H7 (cell line): ENCODE data around the gene TMEM243. TPM values are rescaled to one million over a fixed set of nuclear protein-coding genes. Genes with fewer than 3 reads are reported as not detected.

Experiments
- DNase-seq: peaks from one replicate; pipeline ENCODE4 v3.0.0; 2012
- H3K27me3 ChIP-seq: 2 replicates; pipeline ENCODE4 v1.6.0; 2011; ENCODE audit warnings: mild to moderate bottlenecking, low read length; ENCODE audit not compliant: control insufficient read depth, insufficient read depth
- H3K36me3 ChIP-seq: replicated peaks from 2 replicates; pipeline ENCODE4 v1.5.1; 2011; ENCODE audit warnings: low read length; ENCODE audit not compliant: control insufficient read depth, insufficient read depth
- H3K4me3 ChIP-seq: 2 replicates; pipeline ENCODE4 v1.5.1; 2011; ENCODE audit warnings: low read depth, mild to moderate bottlenecking, control low read depth, low read length, moderate library complexity; ENCODE audit not compliant: insufficient read depth
- total RNA-seq: library from RNA; depleted of rRNA; stranded (reverse); fragments of >200 nt; shearing (Covaris generic); gene quantifications from 2 replicates; pipeline ENCODE4 v1.2.3, GENCODE V29; 2014

TMEM243 gene
- total RNA-seq, 1 experiment from 2014 or later = 25.9 TPM

DNA sequence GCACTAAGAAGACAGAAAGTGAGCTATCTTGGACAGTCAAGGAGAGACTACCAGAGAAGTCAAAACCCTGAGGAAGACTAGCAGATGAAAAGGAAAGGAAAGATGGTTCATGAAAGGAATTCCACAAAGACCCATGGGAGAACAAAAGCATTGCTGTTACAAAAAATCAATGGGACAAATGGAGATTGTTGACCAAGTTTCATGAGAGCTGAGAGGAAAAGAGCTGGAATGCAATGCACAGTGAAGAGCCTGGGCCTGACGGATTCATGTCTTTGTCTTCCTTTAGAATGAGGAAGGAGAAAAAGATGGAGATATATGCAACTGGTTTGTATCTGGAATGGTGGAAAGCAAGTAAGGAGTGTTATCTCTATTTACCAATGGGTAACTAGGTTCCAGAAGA, 17.3 kb downstream of the TMEM243 start:
- Histone ChIP-seq H3K27me3 (no peaks in the 10 kb centered on the region), H3K4me3 (no peak overlapping the region), H3K36me3 (peaks cover 5% of the 10 kb centered on the region; the same call in 1 of the 2 replicates)
- no peak for DNase-seq

DNA sequence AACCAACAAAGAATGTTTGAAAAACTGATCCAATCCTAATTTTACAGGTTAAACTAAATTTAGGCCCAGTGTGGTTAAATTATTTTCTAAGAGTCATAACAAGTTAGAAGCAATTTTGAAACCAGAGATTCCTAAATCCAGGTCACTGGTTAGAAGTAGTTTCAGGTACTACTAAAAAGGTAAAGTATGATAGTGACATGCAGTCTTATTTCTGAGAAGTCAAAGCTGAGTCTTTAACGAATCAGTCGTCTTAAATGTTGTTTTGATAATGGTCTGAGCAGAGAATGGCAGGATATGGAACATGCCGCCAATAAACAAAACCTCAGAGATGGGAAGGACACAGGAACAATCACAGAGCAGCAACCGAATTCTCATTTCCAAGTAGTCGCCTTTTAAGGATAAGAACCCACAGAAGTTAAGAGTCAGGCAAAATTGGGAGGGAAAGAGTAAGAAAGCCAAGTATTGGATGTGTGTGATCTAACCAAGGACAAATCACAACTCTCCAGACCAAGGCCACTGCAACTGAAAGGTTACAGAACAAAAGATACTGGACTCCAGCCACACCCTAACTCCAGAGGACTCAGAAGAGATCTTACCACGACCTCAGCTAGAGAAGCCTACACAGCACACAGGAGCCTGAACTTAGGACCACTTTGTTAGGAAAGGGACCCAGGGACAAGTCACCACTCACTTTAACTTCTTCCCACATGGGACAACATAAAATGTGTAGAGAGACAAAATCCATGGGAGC, 19.7 kb downstream of the TMEM243 start:
- Histone ChIP-seq H3K36me3 (peaks cover 16% of the 10 kb centered on the region), H3K27me3 (no peaks in the 10 kb centered on the region), H3K4me3 (no peak overlapping the region)
- DNase-seq = no peak

DNA sequence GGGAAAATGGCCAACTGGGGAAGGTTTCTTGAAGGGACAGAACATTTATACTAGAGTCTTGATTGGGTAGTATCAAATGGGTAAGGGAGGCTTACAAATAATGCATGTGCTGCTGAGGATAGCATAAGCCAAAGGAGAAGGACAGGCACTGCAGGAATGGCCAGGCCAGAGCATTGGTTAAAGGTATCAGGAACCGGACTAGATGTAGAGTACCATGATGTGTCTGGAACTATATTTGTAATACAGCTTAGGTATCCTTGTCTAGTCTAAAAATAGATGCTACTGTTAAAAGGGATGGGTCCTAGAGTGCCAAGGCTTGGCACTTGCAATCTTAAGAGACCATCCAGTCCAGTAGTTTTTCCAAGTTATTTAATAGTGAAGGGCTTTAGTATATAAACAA, 20.3 kb downstream of the TMEM243 start:
- H3K36me3 ChIP-seq = peaks cover 19% of the 10 kb centered on the region
- no peaks in the 10 kb centered on the region for H3K27me3 ChIP-seq
- no peak overlapping the region for H3K4me3 ChIP-seq
- no peak for DNase-seq

GRCh38 chr7:87193912-87194311, 25.6 kb downstream of the TMEM243 start:
- no peak for DNase-seq
- no peak overlapping the region for H3K4me3 ChIP-seq
- peaks cover 38% of the 10 kb centered on the region for H3K36me3 ChIP-seq

DNA sequence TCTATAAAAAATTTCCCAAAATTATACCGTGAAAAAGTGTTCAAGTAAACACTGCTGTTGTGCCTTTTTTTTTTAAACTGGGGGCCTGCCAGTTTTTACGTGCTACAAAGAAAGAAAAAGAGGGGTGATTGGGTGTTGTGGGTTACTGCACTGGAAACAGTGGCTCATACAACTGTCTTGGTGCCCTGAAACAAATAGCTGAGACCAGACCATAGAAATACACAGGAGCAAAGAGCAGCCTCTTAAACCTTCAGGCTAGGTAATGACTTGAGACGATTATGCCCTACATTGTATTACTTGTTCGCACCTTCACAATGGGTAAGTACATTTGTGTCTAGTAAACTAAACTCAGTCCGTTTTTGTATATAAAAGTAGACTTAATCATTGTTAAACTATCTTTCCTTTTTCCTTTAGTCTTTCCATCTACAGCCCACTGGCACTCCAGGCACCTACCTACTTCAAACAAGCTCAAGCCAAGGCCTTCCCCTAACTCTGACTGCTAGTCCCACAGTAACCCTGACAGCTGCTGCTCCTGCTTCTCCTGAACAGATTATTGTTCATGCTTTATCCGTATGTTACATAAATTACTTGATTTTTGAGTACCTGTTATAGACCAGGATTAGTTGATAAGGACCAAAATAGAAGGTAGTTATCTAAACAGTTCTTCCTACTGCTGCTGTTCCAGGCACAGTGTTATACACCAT, 26.6 kb downstream of the TMEM243 start:
- H3K36me3 ChIP-seq = peaks cover 40% of the 10 kb centered on the region
- H3K27me3 ChIP-seq = no peaks in the 10 kb centered on the region
- no peak for DNase-seq
- H3K4me3 ChIP-seq = no peak overlapping the region

More at GRCh38 chr7:87193912-87194311, 25.6 kb downstream of the TMEM243 start:
- H3K27me3 ChIP-seq = no peaks in the 10 kb centered on the region

DNA sequence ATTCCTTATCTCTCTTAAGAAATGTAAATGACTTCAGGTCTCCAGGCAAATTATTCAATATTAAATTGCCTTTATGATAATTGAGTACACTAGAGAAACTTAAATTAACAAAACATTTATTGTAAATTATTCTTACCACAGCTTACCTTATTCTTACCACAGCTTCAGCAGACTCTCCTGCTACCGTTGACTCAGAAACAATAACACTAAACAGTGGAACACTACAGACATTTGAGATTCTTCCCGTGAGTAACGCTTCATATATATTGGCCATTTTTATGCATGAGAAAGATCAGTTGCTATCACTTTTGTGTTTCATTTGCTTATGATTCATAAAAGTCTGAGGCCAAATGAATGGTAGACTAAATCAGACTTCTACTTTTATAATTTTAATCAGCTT, 28.7 kb downstream of the TMEM243 start:
- DNase-seq = no peak
- no peaks in the 10 kb centered on the region for H3K27me3 ChIP-seq
- peaks cover 38% of the 10 kb centered on the region for H3K36me3 ChIP-seq
- no peak overlapping the region for H3K4me3 ChIP-seq

- no peak for DNase-seq
- peaks cover 31% of the 10 kb centered on the region for H3K36me3 ChIP-seq
- H3K27me3 ChIP-seq = no peaks in the 10 kb centered on the region
- no peak overlapping the region for H3K4me3 ChIP-seq
Measured at GRCh38 chr7:87188930-87189329, 30.6 kb downstream of the TMEM243 start.

GRCh38 chr7:87187120-87187519, 32.4 kb downstream of the TMEM243 start:
- Histone ChIP-seq H3K27me3 (no peaks in the 10 kb centered on the region), H3K36me3 (peaks cover 32% of the 10 kb centered on the region), H3K4me3 (no peak overlapping the region)
- no peak for DNase-seq

- no peak overlapping the region for H3K4me3 ChIP-seq
- peaks cover 28% of the 10 kb centered on the region for H3K36me3 ChIP-seq
- DNase-seq = no peak
- no peaks in the 10 kb centered on the region for H3K27me3 ChIP-seq
Measured at GRCh38 chr7:87179180-87179579, 40.4 kb downstream of the TMEM243 start.

DNA sequence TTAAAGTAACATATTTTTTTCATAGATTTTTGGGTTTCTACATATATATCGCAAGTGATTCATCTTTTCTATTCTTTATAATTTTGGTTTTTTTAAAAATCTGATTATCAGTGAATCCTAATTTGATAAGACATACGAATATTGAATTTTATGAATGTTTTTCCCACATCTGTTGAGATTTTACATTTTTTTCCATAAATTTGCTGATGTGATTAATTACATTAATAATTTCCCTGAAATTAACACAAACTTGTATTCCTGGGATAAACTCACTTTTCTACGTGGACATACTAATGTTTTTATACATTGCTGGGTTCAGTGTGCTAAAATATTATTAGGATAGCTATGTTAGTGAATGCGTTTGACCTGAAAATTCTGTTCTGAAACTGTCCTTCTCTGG, 41.2 kb downstream of the TMEM243 start:
- DNase-seq = no peak
- no peaks in the 10 kb centered on the region for H3K27me3 ChIP-seq
- H3K4me3 ChIP-seq = no peak overlapping the region
- H3K36me3 ChIP-seq = peaks cover 28% of the 10 kb centered on the region

DNA sequence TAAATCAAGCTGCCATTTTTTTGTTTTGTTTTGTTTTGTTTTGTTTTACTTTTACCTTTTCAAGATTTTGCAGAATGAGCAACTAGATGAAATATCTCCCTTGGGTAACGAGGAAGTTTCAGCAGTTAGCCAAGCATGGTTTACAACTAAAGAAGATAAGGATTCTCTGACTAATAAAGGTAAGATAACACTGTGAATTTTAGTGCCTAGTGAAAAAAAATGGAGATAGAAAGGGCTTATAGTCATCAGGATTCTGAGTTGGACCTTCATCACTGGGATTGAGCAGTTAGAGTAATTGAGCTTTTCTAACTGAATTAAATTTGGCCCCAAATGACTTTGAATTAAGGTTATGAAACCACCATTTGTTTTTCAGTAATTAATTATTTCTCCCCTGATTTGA, 46.1 kb downstream of the TMEM243 start:
- Histone ChIP-seq H3K27me3 (no peaks in the 10 kb centered on the region), H3K36me3 (peaks cover 40% of the 10 kb centered on the region), H3K4me3 (no peak overlapping the region)
- DNase-seq = no peak

GRCh38 chr7:87171282-87171934, 48.1 kb downstream of the TMEM243 start:
- Histone ChIP-seq H3K4me3 (no peak overlapping the region), H3K27me3 (no peaks in the 10 kb centered on the region), H3K36me3 (peaks cover 50% of the 10 kb centered on the region)
- DNase-seq = no peak

DNA sequence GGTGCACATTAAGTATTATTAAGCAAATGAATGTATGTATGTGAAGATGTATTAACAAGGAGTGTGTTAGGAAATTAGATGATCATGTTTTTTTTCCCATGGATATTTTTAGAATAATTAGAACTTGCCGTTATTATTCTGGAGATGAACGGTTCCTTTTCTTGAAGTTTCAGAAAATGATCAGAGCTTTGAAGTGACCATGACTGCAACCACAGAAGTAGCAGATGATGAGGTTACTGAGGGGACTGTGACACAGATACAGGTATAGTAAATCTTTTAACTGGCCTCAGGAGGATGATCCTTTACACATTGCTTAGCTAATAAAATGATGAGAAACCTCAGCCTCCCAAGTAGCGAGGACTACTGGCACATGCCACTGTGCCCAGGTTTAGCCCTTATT, 48.7 kb downstream of the TMEM243 start:
- Histone ChIP-seq H3K27me3 (no peaks in the 10 kb centered on the region), H3K4me3 (no peak overlapping the region), H3K36me3 (peaks cover 55% of the 10 kb centered on the region)
- DNase-seq = no peak

DNA sequence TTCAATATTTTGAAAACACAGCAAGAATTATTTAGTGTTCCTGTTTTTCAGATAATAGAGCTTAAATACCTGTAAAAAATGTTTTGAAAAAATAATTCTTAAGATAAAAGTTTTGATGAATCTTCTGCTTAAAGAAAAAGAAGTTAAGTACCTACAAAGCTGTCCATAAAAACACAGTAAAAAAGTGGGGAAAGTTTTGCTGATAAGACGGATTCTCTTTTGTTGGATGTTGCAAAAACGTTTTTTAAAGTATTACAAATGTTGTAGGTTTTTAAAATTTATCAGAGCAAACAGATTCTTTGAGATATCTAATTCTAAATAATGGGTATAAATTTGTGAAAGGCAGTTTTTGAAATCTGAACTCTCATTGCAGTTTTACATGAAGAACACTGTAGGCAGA, 55.1 kb downstream of the TMEM243 start:
- DNase-seq = no peak
- Histone ChIP-seq H3K36me3 (peaks cover 32% of the 10 kb centered on the region), H3K27me3 (no peaks in the 10 kb centered on the region), H3K4me3 (no peak overlapping the region)

GRCh38 chr7:87159538-87159937, 60.0 kb downstream of the TMEM243 start:
- no peak overlapping the region for H3K4me3 ChIP-seq
- no peak for DNase-seq
- peaks cover 8% of the 10 kb centered on the region for H3K36me3 ChIP-seq
- H3K27me3 ChIP-seq = no peaks in the 10 kb centered on the region
